ENCODE results near the gene ANKRD42. TPM values are rescaled to one million over a fixed set of nuclear protein-coding genes. Genes with fewer than 3 reads are reported as not detected.

The ANKRD42 gene
- total and polyA plus RNA-seq, 2 experiments from 2014 or later = 5.3 to 5.7 TPM

- peak overlapping the region; percentile 94 for H3K27ac ChIP-seq (ENCODE audit: low read depth)
- Mint-ChIP-seq H3K4me1 (peaks cover 23% of the 10 kb centered on the region), H3K4me3 (peak overlapping the region; percentile 100), H3K27me3 (ENCODE audit: insufficient read depth, low read depth, poor library complexity) (peaks cover 8% of the 10 kb centered on the region), H3K9me3 (no peaks in the 10 kb centered on the region), H3K36me3 (ENCODE audit: low read depth) (peaks cover 49% of the 10 kb centered on the region), H3K27ac (peak overlapping the region; percentile 100)
- ATAC-seq (peak; percentile 6), DNase-seq (ENCODE audit: low spot score) (peak; percentile 62)
- H3K9me2 ChIP-seq (ENCODE audit: insufficient read depth) = no peaks in the 10 kb centered on the region
- H4K20me1 ChIP-seq (replicated peaks; ENCODE audit: insufficient read depth) = peaks cover 24% of the 10 kb centered on the region
- peak overlapping the region; percentile 92 for H3K4me3 ChIP-seq
- H3F3A ChIP-seq (replicated peaks; ENCODE audit: low read depth) = no peaks in the 10 kb centered on the region
- 0 out of 2 replicates have a peak, but pooled peaks cover 5% of the 10 kb centered on the region for H3K36me3 ChIP-seq (ENCODE audit: insufficient read depth)
- peaks cover 8% of the 10 kb centered on the region for H3K4me1 ChIP-seq (ENCODE audit: insufficient read depth)
- no peak for TF ChIP-seq EZH2phosphoT487 (IDR thresholded peaks at IDR 0.05; ENCODE audit: unreplicated experiment)
- TF ChIP-seq NANOG (IDR thresholded peaks at IDR 0.05; ENCODE audit: borderline replicate concordance) = no peak
- no peak for TF ChIP-seq ZNF114 (CRISPR knock-in tag; IDR thresholded peaks at IDR 0.05)
- no peak for TF ChIP-seq ETS1 (IDR thresholded peaks at IDR 0.05)
- 0 out of 2 replicates have a peak, but pooled peaks have one; percentile 37 for TF ChIP-seq POLR2AphosphoS5 (IDR thresholded peaks at IDR 0.05; ENCODE audit: low read depth)
- H3K27me3 ChIP-seq (ENCODE audit: insufficient read depth) = no peaks in the 10 kb centered on the region
- no peak overlapping the region for H2AFZ ChIP-seq
- peaks cover 58% of the 10 kb centered on the region for H3K79me2 ChIP-seq (replicated peaks; ENCODE audit: insufficient read depth)
- peak overlapping the region; percentile 95 for H3K4me2 ChIP-seq
These were observed 35.7 kb upstream of the ANKRD42 start for GRCh38 chr11:83157594-83158356.

GRCh38 chr11:83158357-83158786 lies 35.1 kb upstream of the ANKRD42 start:
- peak overlapping the region; percentile 100 for H3K4me3 Mint-ChIP-seq
- Histone ChIP-seq H3K36me3 (ENCODE audit: insufficient read depth) (0 out of 2 replicates have a peak, but pooled peaks cover 5% of the 10 kb centered on the region), H3K4me2 (peak overlapping the region; percentile 95), H3K4me1 (ENCODE audit: insufficient read depth) (peaks cover 8% of the 10 kb centered on the region), H3F3A (replicated peaks; ENCODE audit: low read depth) (no peaks in the 10 kb centered on the region), H3K4me3 (peak overlapping the region; percentile 92), H3K9me2 (ENCODE audit: insufficient read depth) (no peaks in the 10 kb centered on the region), H3K27ac (ENCODE audit: low read depth) (peak overlapping the region; percentile 94; the same call in 1 of the 2 replicates), H4K20me1 (replicated peaks; ENCODE audit: insufficient read depth) (peaks cover 24% of the 10 kb centered on the region), H3K79me2 (replicated peaks; ENCODE audit: insufficient read depth) (peaks cover 64% of the 10 kb centered on the region), H2AFZ (no peak overlapping the region), H3K27me3 (ENCODE audit: insufficient read depth) (no peaks in the 10 kb centered on the region)
- peaks cover 8% of the 10 kb centered on the region for H3K27me3 Mint-ChIP-seq (ENCODE audit: insufficient read depth, low read depth, poor library complexity)
- peak overlapping the region; percentile 80 for H3K27ac Mint-ChIP-seq
- peaks cover 49% of the 10 kb centered on the region for H3K36me3 Mint-ChIP-seq (ENCODE audit: low read depth)
- H3K9me3 Mint-ChIP-seq = no peaks in the 10 kb centered on the region
- no peak for TF ChIP-seq EZH2 (IDR thresholded peaks at IDR 0.05; ENCODE audit: low read depth, unreplicated experiment)
- TF ChIP-seq ZNF331 (CRISPR knock-in tag; IDR thresholded peaks at IDR 0.05; ENCODE audit: low read depth) = no peak
- TF ChIP-seq CREB1 (CRISPR knock-in tag; IDR thresholded peaks at IDR 0.05; ENCODE audit: low read depth) = no peak
- TF ChIP-seq REST (IDR thresholded peaks at IDR 0.05; ENCODE audit: unreplicated experiment) = no peak
- no peak for TF ChIP-seq EZH2phosphoT487 (IDR thresholded peaks at IDR 0.05; ENCODE audit: unreplicated experiment)
- TF ChIP-seq POLR2AphosphoS5 (IDR thresholded peaks at IDR 0.05; ENCODE audit: low read depth) = no peak
- TF ChIP-seq NANOG (IDR thresholded peaks at IDR 0.05; ENCODE audit: borderline replicate concordance) = no peak
- no peak for TF ChIP-seq CTCF (conservative IDR thresholded peaks at IDR 0.05; ENCODE audit: low read depth in 2 of 2)
- TF ChIP-seq ZNF114 (CRISPR knock-in tag; IDR thresholded peaks at IDR 0.05) = no peak
- no peak for TF ChIP-seq STAT1 (IDR thresholded peaks at IDR 0.05; ENCODE audit: unreplicated experiment)
- no peak for TF ChIP-seq JUNB (IDR thresholded peaks at IDR 0.05; ENCODE audit: unreplicated experiment)
- TF ChIP-seq ETS1 (IDR thresholded peaks at IDR 0.05) = no peak
- no peak for DNase-seq (ENCODE audit: low spot score)
- peaks cover 23% of the 10 kb centered on the region for H3K4me1 Mint-ChIP-seq
- no peak for ATAC-seq

Measured in GM23338 (cell line).